Central memory CD8-positive, alpha-beta T cell (primary cell): ENCODE results near the gene NACC1.
"Not testable (repeated sequence)": the region's sequence is repeated elsewhere in the genome, so short reads cannot be mapped to it uniquely, and the experiment has no call there.

ENCODE experiments used
- ATAC-seq: fragments of 150-1000 bp; cut with Tn5 transposase; replicated peaks from 2 replicates; pipeline ENCODE4 v1.10.0; 2022; ENCODE audit warnings: mild to moderate bottlenecking, moderate FRiP score, moderate number of reproducible peaks; ENCODE audit not compliant: poor library complexity, severe bottlenecking; ENCODE audit errors: extremely low read depth
- DNase-seq, 2 donors: peaks; one replicate each; pipeline ENCODE4 v3.0.0; 2021; ENCODE audit warnings: low spot score in 2 of 2
- H3K27ac Mint-ChIP-seq: one replicate; pipeline ENCODE4 v1.8.0; 2022; ENCODE audit warnings: low read depth, mild to moderate bottlenecking, moderate library complexity, mixed read lengths
- H3K27me3 Mint-ChIP-seq: one replicate; pipeline ENCODE4 v1.8.0; 2022; ENCODE audit warnings: mixed read lengths
- H3K36me3 Mint-ChIP-seq: one replicate; pipeline ENCODE4 v1.8.0; 2022; ENCODE audit warnings: mild to moderate bottlenecking, moderate library complexity, mixed read lengths; ENCODE audit not compliant: insufficient read depth
- H3K4me1 Mint-ChIP-seq: one replicate; pipeline ENCODE4 v1.8.0; 2022; ENCODE audit warnings: mixed read lengths
- H3K4me3 Mint-ChIP-seq: one replicate; pipeline ENCODE4 v1.8.0; 2022; ENCODE audit warnings: mild to moderate bottlenecking, moderate library complexity, mixed read lengths
- H3K9me3 Mint-ChIP-seq: one replicate; pipeline ENCODE4 v1.8.0; 2022; ENCODE audit warnings: mixed read lengths

NACC1 gene

DNA sequence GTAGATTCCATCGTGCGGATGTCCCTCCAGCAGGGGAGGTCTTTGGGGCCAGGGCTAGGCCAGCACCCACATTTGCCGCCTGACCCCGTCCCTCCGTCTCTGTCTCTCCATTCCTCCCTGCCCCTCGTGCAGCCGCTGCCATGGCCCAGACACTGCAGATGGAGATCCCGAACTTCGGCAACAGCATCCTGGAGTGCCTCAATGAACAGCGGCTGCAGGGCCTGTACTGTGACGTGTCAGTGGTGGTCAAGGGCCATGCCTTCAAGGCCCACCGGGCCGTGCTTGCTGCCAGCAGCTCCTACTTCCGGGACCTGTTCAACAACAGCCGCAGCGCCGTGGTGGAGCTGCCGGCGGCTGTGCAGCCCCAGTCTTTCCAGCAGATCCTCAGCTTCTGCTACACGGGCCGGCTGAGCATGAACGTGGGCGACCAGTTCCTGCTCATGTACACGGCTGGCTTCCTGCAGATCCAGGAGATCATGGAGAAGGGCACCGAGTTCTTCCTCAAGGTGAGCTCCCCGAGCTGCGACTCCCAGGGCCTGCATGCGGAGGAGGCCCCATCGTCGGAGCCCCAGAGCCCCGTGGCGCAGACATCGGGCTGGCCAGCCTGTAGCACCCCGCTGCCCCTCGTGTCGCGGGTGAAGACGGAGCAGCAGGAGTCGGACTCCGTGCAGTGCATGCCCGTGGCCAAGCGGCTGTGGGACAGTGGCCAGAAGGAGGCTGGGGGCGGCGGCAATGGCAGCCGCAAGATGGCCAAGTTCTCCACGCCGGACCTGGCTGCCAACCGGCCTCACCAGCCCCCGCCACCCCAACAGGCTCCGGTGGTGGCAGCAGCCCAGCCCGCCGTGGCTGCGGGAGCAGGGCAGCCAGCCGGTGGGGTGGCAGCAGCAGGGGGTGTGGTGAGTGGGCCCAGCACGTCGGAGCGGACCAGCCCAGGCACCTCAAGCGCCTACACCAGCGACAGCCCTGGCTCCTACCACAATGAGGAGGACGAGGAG lies 17.3 kb downstream of the NACC1 start:
- peaks cover 26% of the 10 kb centered on the region for H3K4me1 Mint-ChIP-seq

DNA sequence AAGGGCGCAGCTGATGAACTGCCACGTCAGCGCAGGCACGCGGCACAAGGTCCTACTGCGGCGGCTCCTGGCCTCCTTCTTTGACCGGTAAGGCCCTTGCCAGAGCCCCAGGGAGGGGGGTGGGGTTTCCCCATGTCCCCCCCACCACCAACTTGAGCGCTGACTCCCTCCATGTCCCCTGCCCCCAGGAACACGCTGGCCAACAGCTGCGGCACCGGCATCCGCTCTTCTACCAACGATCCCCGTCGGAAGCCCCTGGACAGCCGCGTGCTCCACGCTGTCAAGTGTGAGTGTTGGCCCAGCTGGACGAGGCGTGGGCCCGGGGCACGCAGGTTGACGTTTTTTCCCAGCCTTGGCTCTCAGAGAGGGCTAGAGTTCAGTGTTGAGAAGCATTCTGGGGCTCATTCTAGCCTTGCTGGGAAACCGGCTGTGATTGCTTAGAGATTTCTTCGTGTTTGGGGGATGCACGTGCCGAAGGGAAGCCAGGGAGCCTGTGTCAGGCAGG lies 19.3 kb downstream of the NACC1 start:
- Mint-ChIP-seq H3K36me3 (peaks cover 12% of the 10 kb centered on the region), H3K27ac (no peak overlapping the region), H3K4me3 (no peak overlapping the region), H3K27me3 (no peaks in the 10 kb centered on the region), H3K4me1 (peaks cover 13% of the 10 kb centered on the region), H3K9me3 (no peaks in the 10 kb centered on the region)
- no peak for ATAC-seq
- DNase-seq = no peak

More for the DNA sequence above, 17.3 kb downstream of the NACC1 start:
- ATAC-seq = no peak
- Mint-ChIP-seq H3K27me3 (no peaks in the 10 kb centered on the region), H3K27ac (no peak overlapping the region), H3K9me3 (no peaks in the 10 kb centered on the region), H3K36me3 (peaks cover 10% of the 10 kb centered on the region), H3K4me3 (no peak overlapping the region)
- DNase-seq = no peak

DNA sequence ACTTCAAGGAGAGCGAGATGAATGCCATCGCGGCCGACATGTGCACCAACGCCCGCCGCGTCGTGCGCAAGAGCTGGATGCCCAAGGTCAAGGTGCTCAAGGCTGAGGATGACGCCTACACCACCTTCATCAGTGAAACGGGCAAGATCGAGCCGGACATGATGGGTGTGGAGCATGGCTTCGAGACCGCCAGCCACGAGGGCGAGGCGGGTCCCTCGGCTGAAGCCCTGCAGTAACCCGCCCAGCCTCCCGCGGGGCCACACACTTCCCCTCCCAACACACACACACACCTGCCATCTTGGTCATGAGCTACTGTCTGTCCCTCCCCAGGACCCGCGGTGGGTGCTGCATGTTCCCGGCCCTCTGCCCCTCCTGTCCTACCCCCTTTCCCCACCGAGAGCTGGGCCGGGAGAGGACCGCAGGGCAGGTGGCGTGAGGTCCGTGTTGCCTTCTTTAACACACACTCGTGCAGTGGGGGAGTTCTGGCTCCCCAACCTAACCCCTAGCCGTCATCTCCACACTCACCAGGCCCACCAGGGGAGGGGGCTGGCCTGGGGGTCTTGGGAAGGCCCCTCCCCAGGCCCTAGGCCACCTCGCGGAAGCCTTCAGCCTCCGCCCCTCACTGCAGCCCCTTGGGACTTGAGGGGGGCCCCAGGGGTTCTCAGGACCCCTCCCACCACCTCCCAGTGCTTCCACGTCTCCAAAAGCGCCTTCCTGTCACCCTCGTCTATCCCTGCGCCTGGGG lies 20.3 kb downstream of the NACC1 start:
- H3K9me3 Mint-ChIP-seq = no peaks in the 10 kb centered on the region
- DNase-seq = no peak
- ATAC-seq = no peak
- H3K27me3 Mint-ChIP-seq = no peaks in the 10 kb centered on the region
- peaks cover 15% of the 10 kb centered on the region for H3K36me3 Mint-ChIP-seq
- H3K4me3 Mint-ChIP-seq = no peak overlapping the region
- H3K27ac Mint-ChIP-seq = no peak overlapping the region
- H3K4me1 Mint-ChIP-seq = peaks cover 3% of the 10 kb centered on the region

DNA sequence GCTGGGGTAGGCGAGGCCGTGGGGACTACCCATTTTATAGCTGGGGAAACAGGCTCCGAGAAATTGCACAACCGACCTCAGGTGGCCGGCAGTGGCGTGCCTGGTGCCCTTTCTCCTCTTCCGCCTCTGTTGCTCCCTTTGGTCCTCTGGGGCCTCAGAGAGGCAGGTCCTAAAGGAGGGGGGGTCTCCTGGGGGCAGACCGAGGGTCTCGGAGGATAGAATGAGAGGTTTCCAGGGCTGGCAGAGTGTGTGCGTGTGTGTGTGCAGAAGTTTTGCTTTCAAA lies 20.8 kb downstream of the NACC1 start:
- Mint-ChIP-seq H3K4me1 (no peaks in the 10 kb centered on the region), H3K27me3 (no peaks in the 10 kb centered on the region), H3K4me3 (no peak overlapping the region), H3K36me3 (peaks cover 16% of the 10 kb centered on the region), H3K9me3 (no peaks in the 10 kb centered on the region), H3K27ac (no peak overlapping the region)
- no peak for ATAC-seq
- DNase-seq = no peak

DNA sequence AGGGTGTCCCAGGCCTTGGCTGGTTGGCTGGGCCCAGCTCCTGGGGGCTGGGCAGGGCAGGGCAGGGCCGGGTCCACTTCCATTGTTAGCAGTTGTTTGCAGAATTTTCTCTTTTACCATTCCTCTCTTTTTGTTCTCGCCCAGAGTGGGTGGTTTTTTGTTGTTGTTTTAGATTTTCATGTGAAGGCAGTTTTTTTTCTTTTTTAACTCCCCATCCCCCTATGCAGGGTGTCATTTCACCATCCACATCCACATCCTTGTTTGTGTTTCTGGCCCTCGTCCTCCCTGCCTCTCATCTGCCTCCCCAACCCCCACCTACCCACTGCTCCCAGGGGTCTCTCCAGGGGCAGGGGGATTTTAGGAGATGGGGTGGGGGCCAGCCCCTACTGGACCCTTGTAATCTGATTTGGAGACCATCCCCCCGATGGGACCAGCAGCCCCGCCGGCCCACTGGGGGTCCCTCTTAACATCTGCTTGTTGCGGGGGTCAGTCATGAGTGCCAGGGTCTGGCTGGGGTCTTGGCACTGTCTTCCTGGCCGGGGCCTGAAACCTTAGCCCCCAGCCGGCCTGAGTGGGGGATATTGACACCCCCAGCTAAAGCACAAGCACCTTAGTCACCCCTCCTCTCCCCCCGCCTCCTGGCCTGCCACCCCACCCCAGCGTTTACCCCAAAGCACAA lies 21.7 kb downstream of the NACC1 start:
- DNase-seq = no peak
- H3K9me3 Mint-ChIP-seq = no peaks in the 10 kb centered on the region
- H3K36me3 Mint-ChIP-seq = peaks cover 20% of the 10 kb centered on the region
- no peaks in the 10 kb centered on the region for H3K4me1 Mint-ChIP-seq
- no peaks in the 10 kb centered on the region for H3K27me3 Mint-ChIP-seq
- H3K27ac Mint-ChIP-seq = no peak overlapping the region
- ATAC-seq = no peak
- no peak overlapping the region for H3K4me3 Mint-ChIP-seq

DNA sequence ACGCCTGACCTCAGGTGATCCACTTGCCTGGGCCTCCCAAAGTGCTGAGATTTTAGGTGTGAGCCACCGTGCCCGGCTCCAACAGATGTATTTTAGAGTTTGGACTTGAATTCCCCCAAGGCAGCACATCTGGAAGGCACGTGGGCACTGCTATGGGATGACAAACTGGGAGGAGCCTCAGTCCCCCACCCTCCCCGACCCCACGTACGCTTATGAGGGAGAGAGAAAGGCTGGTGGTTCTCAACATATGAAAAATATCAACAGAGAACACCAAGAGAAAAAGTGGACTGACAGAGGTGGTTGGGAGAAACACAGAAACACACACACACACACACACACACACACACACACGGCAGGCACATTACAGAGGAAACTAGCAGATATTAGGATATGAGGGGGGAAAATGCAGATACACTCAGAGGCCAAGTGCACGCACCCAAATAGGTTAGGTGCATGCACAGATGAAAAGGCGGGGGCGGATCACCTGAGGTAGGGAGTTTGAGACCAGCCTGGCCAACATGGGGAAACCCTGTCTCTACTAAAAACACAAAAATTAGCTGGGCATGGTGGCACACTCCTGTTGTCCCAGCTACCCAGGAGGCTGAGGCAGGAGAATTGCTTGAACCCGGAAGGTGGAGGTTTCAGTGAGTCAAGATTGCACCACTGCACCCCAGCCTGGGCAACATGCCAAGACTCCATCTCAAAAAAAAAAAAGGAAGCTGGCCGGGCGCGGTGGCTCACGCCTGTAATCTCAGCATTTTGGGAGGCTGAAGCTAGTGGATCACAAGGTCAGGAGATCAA lies 28.9 kb downstream of the NACC1 start:
- DNase-seq = no peak
- H3K36me3 Mint-ChIP-seq = peaks cover 32% of the 10 kb centered on the region
- no peak overlapping the region for H3K4me3 Mint-ChIP-seq
- peak overlapping the region; percentile 13 for H3K27ac Mint-ChIP-seq
- H3K9me3 Mint-ChIP-seq = no peaks in the 10 kb centered on the region
- H3K4me1 Mint-ChIP-seq = peaks cover 39% of the 10 kb centered on the region
- no peak for ATAC-seq
- H3K27me3 Mint-ChIP-seq = no peaks in the 10 kb centered on the region

DNA sequence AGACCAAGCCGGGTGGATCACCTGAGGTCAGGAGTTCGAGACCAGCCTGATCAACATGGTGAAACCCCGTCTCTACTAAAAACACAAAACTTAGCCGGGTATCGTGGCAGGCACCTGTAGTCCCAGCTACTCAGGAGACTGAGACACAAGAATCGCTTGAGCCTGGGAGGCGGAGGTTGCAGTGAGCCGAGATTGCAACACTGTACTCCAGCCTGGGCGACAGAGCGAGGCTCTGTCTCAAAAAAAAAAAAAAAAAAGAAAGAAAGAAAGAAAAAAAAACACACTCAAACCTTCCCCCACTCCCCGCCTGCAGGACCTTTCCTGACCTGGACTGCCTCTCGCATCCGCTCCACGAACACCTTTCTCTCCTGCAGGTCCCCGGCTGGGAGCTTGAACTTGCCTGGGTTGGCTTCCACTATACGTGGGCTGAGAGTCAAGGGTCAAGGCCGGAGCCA lies 31.1 kb downstream of the NACC1 start:
- Mint-ChIP-seq H3K4me1 (peaks cover 52% of the 10 kb centered on the region), H3K4me3 (peak overlapping the region; percentile 94), H3K36me3 (peaks cover 48% of the 10 kb centered on the region), H3K27ac (peak overlapping the region; percentile 32)
- not testable (repeated sequence) for H3K9me3 Mint-ChIP-seq, DNase-seq, H3K27me3 Mint-ChIP-seq, ATAC-seq

DNA sequence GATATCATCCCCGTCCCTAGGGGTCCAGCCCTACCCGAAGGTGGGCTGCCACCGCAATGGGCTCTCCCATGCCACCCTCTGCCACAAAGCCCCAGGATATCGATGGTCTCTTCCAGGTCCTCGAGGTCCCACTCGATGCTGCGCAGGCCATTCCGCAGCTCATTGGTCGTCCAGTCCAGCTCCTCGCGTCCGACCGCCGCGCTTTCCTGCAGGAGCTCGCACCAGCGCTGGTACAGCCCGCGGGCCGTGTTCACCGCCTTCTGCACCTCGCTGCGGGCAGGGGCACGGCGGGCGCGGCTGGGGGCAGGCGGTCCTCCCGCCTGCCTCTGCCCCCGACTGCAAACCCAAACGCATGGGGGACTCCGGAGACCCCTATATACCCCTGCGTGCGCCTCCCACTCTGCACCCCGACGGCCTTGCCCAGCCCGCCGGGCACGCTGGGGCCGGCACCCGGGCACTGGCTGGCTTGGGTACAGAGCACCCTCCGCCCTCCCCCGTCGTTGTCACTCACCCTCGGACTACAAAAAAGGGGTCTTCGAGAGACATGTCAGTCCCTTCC lies 31.6 kb downstream of the NACC1 start:
- Mint-ChIP-seq H3K9me3 (no peaks in the 10 kb centered on the region), H3K36me3 (peaks cover 50% of the 10 kb centered on the region), H3K4me3 (peak overlapping the region; percentile 94), H3K27ac (peak overlapping the region; percentile 100), H3K4me1 (peaks cover 57% of the 10 kb centered on the region), H3K27me3 (peaks cover 5% of the 10 kb centered on the region)
- peak in 1 of 2 donors; percentile 13 for DNase-seq
- peak; percentile 3 for ATAC-seq

DNA sequence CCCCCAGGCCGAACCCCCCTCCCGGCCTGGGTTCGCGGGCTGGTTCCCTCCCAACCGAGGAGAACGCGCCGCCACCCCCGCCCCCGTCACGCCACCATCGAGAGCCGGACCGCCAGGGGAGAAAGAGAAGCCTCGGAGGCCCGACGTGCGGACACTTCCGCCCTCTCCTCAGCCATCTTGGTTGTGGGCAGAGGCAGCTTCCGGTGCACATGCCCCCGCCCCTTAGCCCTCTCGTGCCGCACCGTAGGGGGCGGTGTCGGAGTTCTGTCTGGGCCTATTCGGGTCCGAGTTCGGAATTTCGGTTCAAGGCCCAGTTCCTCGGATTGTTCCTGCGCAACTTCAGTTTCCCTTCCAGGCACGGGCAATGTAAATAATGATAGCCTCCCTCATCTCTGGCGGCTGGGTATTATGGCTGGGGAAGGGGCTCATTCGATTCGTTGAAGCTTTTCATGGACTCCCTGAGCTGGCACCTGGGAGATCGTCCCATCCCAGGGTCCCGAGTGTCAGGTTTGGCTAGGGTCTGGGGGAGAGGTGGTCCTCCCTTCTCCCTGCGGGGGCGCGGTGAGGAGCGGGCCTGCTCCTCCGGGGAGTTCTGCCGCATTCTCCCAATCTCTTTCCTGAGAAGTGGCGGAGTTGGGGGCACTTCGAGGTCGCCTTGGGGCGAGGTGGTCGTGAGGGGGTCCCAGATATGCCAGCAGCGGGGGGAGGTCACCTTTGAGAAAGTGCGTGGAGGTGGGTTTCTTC lies 32.3 kb downstream of the NACC1 start, which contains the start of the genes IER2 and STX10:
TSS of gene IER2 (plus strand) at position 225 of the 744 bp plus-strand sequence. CDS start 2,776 bp downstream, outside the sequence.
TSS of gene STX10 (minus strand) at position 189 of the 744 bp plus-strand sequence. CDS start 202 bp downstream, outside the sequence.
- Mint-ChIP-seq H3K36me3 (peaks cover 54% of the 10 kb centered on the region), H3K27me3 (peaks cover 5% of the 10 kb centered on the region), H3K9me3 (no peaks in the 10 kb centered on the region), H3K27ac (peak within 1 kb of the TSS; percentile 100), H3K4me1 (peaks cover 64% of the 10 kb centered on the region), H3K4me3 (peak within 1 kb of the TSS; percentile 94)
- DNase-seq (peak; percentile 86 to 89), ATAC-seq (peak; percentile 60)

DNA sequence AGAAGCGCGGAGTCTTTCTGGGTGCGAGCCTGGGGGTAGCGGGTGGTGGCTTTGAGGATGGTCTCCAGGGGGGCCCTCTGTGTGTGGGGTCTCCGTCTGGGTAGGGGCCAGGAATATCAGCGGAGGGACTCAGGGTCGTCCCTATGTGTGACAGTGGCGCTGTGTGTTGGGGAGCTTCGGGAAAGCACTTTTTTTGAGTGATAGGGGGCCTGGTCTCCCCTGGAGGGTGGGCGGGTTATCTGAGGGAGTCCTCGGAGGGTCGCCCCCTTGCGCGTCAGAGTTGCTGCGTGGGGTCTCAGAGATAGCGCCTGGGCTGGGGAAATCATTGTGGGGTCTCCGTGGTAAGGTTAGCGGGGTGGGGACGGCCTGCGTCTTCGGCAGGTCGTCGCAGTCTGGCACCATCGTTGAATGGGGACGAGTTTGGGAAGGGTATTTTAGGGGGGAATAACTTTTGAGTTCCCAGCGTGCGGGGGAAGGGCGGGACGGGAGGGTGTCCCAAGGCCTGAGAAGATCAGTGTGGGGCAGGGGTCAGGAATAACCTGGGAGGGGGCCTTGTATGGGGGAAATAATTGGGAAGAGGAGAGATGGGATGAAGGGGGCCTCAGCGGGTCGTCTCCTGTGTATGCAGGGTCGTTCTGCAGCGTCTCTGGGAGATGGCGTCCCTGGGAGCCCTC lies 33.0 kb downstream of the NACC1 start:
- Mint-ChIP-seq H3K4me3 (peak overlapping the region; percentile 94), H3K9me3 (no peaks in the 10 kb centered on the region), H3K27ac (peak overlapping the region; percentile 100), H3K27me3 (peaks cover 5% of the 10 kb centered on the region), H3K4me1 (peaks cover 69% of the 10 kb centered on the region), H3K36me3 (peaks cover 58% of the 10 kb centered on the region)
- ATAC-seq (no peak), DNase-seq (no peak)
